ENCODE data around the gene CHTF18.

CHTF18 gene

DNA sequence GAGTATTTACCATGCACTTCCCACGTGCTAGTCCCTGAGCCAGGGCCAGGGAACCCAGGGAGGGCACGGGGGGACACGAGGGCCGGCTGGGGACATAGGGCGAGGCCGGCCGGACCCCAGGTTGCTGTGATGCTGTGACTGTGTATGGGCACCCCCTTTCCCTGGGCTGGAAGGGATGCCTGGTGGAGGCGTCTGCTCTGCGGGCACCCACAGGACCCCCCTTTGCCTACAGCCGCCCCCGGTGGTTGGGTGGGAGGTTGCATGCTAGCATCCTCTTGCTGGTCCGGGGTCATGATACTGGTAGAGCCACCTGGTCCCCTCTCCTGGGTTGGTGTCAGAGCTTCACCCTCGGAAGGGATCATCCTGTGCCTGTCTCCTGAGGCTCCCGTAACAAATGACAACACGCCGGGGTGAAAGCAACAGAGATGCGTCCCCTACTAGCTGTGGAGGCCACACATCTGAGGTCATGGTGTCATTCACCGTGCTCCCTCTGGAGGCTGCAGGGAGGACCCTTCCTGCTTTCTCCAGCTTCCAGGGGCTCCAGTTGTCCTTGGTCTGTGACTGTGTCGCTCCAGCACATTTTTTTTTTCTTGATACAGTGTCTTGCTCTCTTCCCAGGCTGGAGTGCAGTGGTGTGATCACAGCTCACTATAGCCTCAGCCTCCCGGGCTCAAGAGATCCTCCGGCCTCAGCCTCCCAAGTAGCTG is 44.5 kb upstream of the CHTF18 start:
- TF ChIP-seq, protein P1, sequence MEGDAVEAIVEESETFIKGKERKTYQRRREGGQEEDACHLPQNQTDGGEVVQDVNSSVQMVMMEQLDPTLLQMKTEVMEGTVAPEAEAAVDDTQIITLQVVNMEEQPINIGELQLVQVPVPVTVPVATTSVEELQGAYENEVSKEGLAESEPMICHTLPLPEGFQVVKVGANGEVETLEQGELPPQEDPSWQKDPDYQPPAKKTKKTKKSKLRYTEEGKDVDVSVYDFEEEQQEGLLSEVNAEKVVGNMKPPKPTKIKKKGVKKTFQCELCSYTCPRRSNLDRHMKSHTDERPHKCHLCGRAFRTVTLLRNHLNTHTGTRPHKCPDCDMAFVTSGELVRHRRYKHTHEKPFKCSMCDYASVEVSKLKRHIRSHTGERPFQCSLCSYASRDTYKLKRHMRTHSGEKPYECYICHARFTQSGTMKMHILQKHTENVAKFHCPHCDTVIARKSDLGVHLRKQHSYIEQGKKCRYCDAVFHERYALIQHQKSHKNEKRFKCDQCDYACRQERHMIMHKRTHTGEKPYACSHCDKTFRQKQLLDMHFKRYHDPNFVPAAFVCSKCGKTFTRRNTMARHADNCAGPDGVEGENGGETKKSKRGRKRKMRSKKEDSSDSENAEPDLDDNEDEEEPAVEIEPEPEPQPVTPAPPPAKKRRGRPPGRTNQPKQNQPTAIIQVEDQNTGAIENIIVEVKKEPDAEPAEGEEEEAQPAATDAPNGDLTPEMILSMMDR (IDR thresholded peaks at IDR 0.05; ENCODE audit: extremely low read depth, insufficient read depth, missing control alignments) = no peak
- no peak for DNase-seq (ENCODE audit: low spot score)
- in situ Hi-C loops (cut with MboI; ENCODE audit: low pct_unique_long_range_greater_than_20kb, low sequenced_read_pairs, unreplicated experiment) = no loop called here

DNA sequence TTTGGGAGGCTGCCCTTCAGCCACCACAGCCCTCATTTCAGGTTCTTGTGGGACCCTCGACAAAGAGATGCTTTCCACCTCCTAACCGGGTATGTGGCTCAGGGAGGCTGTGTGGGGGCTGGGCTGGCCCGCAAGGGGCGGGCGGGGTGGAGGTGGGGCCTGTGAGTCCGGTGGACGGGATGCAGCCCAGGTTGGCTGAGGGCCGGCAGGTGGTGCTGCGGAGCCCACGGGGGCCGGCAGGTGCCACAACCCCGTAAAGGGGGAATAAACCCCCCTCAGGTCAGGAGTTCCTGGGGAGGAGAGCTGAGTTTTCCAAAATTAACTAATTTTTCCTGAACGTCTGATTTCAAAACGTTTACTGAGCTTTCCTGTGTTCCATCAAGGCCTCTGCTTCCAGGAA is 42.7 kb upstream of the CHTF18 start:
- peak; percentile 75 for DNase-seq (ENCODE audit: low spot score)
- in situ Hi-C loops (cut with MboI; ENCODE audit: low pct_unique_long_range_greater_than_20kb, low sequenced_read_pairs, unreplicated experiment) = no loop called here

DNA sequence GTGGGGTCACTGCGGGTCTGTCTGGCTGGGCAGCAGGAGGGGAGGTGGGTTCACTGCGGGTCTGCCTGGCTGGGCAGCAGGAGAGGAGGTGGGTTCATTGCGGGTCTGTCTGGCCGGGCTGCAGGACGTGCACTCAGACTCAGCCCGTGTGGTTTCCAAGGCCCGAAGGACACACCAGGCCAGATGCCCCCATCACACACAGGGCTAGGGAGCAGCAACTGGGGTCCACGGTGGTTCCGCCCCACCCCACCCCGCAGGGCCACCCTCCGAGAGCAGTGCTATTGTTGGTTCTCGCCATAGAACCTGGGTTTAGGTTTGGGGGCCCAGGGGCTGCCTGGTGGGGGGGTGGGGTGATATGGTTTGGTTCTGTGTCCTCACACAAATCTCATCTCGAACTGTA is 41.8 kb upstream of the CHTF18 start:
- TF ChIP-seq, protein P1 (IDR thresholded peaks at IDR 0.05; ENCODE audit: extremely low read depth, insufficient read depth, missing control alignments) = no peak
- DNase-seq (ENCODE audit: low spot score) = no peak
- in situ Hi-C loops (cut with MboI; ENCODE audit: low pct_unique_long_range_greater_than_20kb, low sequenced_read_pairs, unreplicated experiment) = no loop called here

More for the DNA sequence above, 42.7 kb upstream of the CHTF18 start:
- TF ChIP-seq, protein P1 (IDR thresholded peaks at IDR 0.05; ENCODE audit: extremely low read depth, insufficient read depth, missing control alignments) = peak; percentile 58

DNA sequence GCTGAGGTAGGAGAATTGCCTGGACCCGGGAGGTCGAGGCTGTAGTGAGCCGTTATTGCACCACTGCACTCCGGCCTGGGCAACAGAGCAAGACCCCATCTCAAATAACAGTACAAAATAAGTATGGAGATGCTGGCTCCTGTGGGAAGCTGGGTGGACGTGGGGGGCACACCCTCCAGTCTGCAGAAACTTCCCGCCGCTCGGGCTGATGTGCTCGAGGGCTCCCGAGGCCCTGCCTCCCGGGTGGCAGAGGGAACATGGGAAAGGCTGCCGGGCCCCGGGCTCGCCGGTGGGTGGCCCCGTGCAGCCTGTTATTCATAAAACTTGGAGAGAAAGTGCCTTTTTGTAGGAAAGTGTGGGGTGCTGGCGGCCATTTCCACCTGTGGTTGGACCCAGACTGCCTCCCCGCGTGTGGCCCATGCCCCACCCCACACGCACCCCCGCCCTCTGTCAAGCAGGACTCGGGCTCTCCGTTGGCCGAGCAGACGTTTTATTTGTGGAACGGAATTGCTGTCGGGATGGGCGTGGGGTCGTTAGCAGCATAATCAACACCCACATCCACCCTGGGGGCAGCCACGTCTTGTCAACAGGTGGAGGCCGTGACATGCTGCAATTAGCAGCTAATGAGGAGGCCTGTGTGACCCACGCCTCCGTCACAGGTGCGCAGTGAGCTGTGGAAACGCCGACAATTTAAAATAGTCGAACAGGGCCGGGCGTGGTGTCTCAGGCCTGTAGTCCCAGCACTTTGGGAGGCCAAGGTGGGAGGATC is 40.3 kb upstream of the CHTF18 start:
- in situ Hi-C loops (cut with MboI; ENCODE audit: low pct_unique_long_range_greater_than_20kb, low sequenced_read_pairs, unreplicated experiment) = no loop called here
- DNase-seq (ENCODE audit: low spot score) = no peak

DNA sequence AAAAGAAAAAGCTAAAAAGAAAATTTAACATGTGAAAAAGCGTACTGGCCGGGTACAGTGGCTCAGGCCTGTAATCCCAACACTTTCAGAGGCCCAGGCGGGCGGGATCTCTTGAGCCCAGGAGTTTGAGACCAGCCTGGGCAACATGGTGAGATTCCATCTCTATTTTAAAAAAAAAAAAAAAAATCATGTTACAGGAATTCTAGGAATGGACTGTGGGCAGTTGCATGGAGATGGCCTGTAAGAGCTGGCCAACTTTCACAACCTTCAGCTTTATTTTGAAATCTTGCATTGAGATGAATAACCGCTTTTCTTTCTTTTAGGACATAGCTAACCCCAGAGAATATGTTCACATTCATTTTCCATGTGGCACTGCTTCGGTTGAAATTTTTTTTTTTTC is 39.4 kb upstream of the CHTF18 start:
- in situ Hi-C loops (cut with MboI; ENCODE audit: low pct_unique_long_range_greater_than_20kb, low sequenced_read_pairs, unreplicated experiment) = no loop called here
- no peak for DNase-seq (ENCODE audit: low spot score)
- TF ChIP-seq, protein P1 (IDR thresholded peaks at IDR 0.05; ENCODE audit: extremely low read depth, insufficient read depth, missing control alignments) = no peak

More for the DNA sequence above, 40.3 kb upstream of the CHTF18 start:
- TF ChIP-seq, protein P1 (IDR thresholded peaks at IDR 0.05; ENCODE audit: extremely low read depth, insufficient read depth, missing control alignments) = no peak

DNA sequence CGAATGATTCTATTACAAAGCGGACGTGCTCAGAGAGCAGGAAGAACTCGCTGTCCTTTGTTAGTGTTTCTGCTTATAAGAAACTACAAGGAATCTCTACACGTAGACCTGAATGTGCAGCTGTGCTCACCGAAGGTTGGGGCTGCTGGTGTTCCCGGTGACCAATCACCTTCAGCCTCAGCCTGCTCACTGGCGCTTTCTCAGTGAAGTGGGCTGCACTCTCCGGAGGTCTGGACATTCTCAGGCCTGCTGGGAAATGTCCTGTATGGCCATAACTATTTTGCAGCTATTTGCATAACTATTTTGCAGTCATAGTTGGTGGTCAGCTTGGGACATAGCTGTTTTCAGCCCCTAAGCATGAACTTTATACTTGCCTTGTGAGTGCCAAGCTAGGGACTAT is 37.9 kb upstream of the CHTF18 start:
- no peak for DNase-seq (ENCODE audit: low spot score)
- in situ Hi-C loops (cut with MboI; ENCODE audit: low pct_unique_long_range_greater_than_20kb, low sequenced_read_pairs, unreplicated experiment) = no loop called here
- TF ChIP-seq, protein P1 (IDR thresholded peaks at IDR 0.05; ENCODE audit: extremely low read depth, insufficient read depth, missing control alignments) = no peak
